NOMO-1 treated with dmso at 0.1 percent for 144 hours (cell line): ENCODE results near the gene KCNIP4.

Experiments used
- DNase-seq: peaks from one replicate; lab custom pipeline; 2025; ENCODE audit not compliant: unreplicated experiment; lab: John Stamatoyannopoulos, UW

Gene KCNIP4

GRCh38 chr4:21856301-21856700 lies 92.3 kb downstream of the KCNIP4 start:
- DNase-seq, result no peak

- DNase-seq, result no peak
Measured at GRCh38 chr4:21849077-21849476, 99.5 kb downstream of the KCNIP4 start.

- no peak for DNase-seq
Measured at GRCh38 chr4:21848021-21848420, 100.6 kb downstream of the KCNIP4 start.

- DNase-seq, result no peak
Measured at GRCh38 chr4:21845663-21846062, 102.9 kb downstream of the KCNIP4 start.

GRCh38 chr4:21835712-21836111 lies 112.9 kb downstream of the KCNIP4 start:
- no peak for DNase-seq

DNA sequence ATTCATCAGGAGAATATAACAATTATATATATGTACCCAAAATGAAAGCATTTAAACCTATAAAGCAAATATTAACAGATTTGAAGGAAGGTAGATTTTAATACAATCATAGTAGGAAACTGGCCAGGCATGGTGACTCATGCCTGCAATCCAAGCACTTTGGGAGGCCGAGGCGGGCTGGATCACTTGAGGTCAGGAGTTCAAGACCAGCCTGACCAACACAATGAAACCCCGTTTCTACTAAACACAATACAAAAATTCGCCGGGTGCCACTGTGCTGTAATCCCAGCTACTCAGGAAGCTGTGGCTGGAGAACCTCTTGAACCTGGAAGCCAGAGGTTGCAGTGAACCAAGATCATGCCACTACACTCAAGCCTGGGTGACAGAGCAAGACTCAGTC lies 118.3 kb downstream of the KCNIP4 start:
- DNase-seq, result no peak

DNA sequence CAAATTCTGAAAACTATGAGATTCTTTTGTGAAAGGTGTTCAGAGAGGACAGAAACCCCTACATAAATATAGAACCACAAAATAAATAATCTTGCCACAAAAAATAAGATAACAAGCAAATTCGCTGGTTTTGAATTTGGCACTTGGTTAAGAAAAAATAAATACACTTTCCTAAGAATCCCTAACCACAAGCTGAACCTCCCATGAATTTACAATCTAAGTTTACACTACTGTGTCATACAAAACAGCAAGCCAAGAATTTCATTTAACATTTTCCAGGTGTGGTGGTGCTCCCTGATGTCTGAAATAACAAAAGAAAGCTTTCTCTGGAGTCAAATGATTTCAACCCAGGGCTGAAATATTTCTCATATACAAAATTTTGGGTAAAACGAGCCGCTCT lies 121.0 kb downstream of the KCNIP4 start:
- DNase-seq, result no peak

- no peak for DNase-seq
Measured at GRCh38 chr4:21826071-21826470, 122.5 kb downstream of the KCNIP4 start.

DNA sequence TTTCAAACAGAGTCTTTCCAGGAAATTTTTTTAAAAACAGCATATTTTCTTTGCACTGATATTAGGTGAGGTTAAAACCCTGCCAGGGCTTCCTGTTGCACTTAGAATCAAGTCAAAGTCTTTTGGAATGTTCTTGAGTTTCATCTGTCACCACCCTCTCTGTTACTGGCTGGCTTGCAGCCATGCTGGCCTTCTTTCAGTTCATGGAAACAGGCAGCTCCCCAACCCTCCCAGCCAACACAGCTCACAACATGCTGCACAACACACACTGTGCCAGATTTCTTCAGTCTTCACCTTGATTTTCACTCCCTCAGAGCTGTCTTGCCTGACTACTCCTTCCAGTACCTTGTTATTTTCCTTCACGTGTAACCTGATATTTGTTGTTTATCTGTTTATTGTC lies 129.5 kb downstream of the KCNIP4 start:
- DNase-seq, result no peak

- DNase-seq, result no peak
Measured at GRCh38 chr4:21815651-21816377, 132.8 kb downstream of the KCNIP4 start.

GRCh38 chr4:21811565-21811964 lies 137.0 kb downstream of the KCNIP4 start:
- no peak for DNase-seq

DNA sequence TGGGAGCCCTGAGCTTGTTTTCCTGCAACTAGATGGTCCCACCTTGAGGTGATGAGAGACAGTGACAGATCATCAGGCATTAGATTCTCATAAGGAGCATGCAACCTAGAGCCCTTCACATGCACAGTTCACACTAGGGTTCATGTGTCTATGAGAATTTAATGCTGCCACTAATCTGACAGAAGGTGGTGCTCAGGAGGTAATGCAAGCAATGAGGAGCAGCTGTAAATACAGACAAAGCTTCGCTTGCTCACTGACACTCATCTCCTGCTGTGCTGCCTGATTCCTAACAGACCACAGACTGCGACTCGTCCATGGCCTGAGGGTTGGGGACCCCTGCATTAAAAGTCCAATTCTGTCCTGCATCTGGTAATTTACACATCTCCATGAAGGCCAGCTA lies 141.6 kb downstream of the KCNIP4 start:
- DNase-seq, result no peak

GRCh38 chr4:21802406-21802805 lies 146.2 kb downstream of the KCNIP4 start:
- DNase-seq, result no peak

DNA sequence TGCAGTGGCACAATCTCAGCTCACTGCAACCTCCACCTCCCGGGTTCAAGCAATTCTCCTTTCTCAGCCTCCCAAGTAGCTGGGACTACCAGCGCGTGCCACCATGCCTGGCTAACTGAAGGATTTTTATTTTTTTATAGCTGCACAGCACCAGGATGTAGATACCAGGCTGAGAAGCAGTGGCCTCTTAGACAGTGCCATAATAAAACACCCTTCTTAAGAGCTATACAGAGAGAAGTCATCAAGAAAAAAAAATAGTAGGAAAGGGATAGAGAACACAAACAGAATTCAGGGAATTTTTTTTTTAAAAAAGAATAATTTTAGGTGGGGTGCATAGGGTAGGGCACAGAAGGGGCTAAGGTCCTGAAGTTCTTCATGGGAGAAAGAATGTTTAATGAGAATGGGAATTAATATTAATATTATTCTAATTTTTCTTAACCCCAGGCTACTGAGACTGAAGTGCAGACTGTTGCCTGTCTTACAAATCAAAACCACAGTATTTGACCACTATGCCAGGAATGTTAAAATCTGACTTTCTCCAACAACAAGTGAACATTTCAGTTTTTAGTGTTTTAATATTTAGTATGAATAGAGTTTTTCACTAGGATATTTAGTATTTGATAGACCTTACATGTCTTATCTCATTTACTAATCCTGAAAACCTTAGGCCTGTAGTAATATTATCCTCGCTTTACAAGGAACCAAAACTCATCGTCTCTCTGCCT lies 146.7 kb downstream of the KCNIP4 start:
- no peak for DNase-seq

DNA sequence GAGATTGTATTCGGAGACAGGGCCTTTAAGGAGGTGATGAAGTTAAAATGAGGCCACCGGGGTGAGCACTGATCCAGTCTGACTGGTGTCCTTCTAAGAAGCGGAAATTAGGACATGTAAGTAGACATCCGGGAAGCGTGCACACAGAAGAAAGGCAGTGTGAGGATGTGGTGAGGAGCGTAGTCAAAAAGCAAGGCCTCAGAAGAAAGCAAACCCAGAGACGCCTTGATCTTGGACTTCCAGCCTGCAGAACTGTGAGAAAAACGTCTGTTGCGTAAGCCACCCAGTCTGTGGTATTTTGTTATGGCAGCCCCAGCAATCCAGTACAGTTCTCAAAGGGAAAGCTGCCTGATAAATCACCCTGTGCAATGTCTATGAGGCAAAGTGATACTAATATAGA lies 153.5 kb downstream of the KCNIP4 start:
- DNase-seq, result no peak

DNA sequence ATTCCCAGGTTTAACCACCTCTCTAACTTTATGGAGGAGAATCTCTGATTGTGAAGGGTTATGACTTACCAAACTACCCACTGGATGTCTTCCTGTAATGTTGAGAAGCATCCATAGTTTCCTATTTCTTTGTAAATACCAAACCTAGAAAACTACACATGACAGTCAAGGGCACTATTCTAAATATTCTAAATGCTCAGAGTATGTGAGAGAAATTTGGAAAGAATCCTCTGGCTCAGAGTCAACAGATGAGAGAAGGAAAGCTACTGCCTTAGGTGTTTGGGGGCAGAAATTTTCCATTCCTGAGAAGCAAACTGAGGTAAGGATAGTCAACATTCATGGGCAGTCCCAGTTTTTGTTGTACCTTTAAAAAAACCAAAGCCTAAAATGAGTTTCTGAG lies 155.8 kb downstream of the KCNIP4 start:
- DNase-seq, result no peak

GRCh38 chr4:21790438-21791029 lies 158.0 kb downstream of the KCNIP4 start:
- DNase-seq, result no peak

- DNase-seq, result no peak
Measured at GRCh38 chr4:21780148-21780547, 168.4 kb downstream of the KCNIP4 start.

DNA sequence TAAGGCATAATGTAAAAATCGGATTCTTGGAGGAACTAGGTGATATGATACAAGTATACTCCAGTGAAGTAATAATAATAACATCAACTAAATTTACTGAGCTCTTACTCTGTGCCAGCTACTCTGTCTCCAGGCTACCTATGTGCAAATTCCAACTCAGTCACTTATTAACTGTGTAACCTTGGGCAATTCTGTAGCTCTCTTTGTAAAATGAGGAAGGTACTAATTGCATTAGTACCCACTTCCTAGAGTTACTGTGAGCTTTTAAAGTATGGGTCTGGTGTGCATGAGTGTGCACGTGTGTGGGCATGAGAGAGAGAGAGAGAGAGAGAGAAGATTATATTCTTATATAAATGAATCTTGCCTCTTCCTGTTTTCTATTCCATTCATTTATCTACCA lies 169.9 kb downstream of the KCNIP4 start:
- no peak for DNase-seq

DNA sequence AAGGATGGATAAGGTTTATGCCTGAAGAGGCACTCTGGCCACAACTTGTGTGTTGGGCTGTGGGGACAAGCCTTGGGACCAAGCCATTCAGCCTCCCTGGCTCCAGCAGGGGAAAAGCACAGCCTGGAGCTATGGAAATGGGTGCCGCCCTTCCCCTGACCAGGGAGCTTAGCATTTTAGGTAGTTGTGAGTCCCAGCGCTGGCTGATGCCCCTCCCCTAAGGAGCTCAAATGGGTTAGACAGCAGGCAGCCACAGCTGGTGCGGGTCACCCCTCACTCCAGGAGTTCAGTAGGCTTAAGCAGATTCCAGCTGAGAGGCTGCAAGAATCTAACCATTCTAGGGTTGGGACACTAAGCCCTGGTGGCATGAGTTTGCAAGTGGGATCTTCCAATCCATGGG lies 172.9 kb downstream of the KCNIP4 start:
- no peak for DNase-seq

GRCh38 chr4:21769404-21770147 lies 179.0 kb downstream of the KCNIP4 start:
- no peak for DNase-seq
